Cardiac fibroblast (primary cell): Measurements from ENCODE around the gene ATXN1.

Source experiments
- DNase-seq, 2 donors: peaks; one replicate each; pipeline versions ENCODE4 v3.0.0 to v3.0.0-alpha.2; 2010; ENCODE audit warnings: low read depth in 2 of 2
- H3K4me3 ChIP-seq, 2 donors: replicated peaks in 1 of 2; 1 replicate in 1 of 2; 2 replicates in 1 of 2; pipeline ENCODE4 v1.5.1; 2011; ENCODE audit warnings: low read depth in 2 of 2, low read length in 2 of 2, mild to moderate bottlenecking in 2 of 2, moderate library complexity in 1 of 2
- TF ChIP-seq, protein P1 (sequence below): IDR thresholded peaks from one replicate; pipeline ENCODE4 v1.5.1; 2011; ENCODE audit warnings: low read depth, mild to moderate bottlenecking, low read length, inconsistent platforms

Gene ATXN1

DNA sequence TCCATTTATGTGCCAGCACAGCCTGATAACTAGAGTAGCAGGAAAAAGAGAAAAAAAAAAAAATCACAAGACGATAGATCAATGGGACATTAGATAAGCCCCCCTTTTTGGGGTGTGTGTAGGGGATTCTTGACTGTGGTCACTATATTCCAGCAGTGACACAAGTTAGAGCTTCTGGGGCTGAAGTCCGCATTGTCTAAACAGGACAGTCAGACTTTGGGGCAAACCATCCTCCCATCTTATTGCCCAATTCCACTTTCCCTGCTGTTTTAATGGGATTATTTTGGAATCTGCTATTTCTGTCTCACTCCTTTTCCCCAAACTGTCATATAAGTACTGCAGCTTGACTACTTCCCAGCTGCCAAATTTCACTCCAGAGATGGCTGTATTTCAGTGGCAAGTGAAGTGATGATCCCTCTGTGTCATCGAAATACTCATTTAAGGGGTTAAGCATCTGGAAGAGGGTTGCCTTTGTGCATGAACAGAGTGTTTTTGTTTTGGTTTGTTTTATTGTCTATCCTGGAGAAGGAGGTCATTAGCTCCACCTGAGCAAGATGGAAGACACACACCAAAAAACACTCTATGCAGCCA, 182.5 kb downstream of the ATXN1 start:
- no peak for DNase-seq
- H3K4me3 ChIP-seq: no peak overlapping the region
- TF ChIP-seq, protein P1, sequence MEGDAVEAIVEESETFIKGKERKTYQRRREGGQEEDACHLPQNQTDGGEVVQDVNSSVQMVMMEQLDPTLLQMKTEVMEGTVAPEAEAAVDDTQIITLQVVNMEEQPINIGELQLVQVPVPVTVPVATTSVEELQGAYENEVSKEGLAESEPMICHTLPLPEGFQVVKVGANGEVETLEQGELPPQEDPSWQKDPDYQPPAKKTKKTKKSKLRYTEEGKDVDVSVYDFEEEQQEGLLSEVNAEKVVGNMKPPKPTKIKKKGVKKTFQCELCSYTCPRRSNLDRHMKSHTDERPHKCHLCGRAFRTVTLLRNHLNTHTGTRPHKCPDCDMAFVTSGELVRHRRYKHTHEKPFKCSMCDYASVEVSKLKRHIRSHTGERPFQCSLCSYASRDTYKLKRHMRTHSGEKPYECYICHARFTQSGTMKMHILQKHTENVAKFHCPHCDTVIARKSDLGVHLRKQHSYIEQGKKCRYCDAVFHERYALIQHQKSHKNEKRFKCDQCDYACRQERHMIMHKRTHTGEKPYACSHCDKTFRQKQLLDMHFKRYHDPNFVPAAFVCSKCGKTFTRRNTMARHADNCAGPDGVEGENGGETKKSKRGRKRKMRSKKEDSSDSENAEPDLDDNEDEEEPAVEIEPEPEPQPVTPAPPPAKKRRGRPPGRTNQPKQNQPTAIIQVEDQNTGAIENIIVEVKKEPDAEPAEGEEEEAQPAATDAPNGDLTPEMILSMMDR: no peak

DNA sequence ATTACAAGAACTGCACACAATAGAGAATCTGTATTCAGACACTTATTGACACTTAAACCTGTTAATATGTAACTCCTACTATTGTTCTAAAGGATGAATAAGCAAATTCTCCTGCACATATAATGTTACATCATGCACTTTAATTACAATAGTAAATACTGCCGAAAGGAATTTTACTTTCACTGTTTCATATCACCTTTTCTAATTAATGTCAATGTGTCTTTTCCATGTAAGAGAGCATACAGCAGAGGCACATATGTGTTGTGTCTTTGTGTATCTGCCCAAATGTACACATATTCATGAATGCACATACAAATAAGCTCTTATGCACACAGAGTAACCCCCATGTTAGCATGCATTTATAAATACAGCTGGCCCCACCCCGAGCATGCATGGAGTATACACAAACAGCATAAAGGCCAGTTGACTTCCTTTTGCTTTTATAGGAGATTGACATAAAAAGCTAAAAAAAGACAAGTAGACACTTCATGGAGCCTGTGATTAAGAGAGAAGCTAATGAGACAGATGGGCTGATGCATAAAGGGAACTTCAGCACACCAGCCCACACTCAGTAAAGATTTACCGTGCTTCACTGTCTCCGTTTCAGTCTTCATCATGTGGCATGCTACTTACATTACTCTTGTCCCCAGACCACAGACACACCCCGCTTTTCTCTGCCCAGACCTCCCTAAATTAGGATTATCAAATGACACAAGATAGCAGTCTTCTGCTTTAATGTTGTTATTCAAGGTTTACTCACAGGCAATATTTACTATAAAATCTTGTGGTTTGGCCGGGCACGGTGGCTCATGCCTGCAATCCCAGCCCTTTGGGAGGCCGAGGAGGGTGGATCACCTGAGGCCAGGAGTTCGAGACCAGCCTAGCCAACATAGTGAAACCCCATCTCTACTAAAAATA, 184.6 kb downstream of the ATXN1 start:
- H3K4me3 ChIP-seq: no peak overlapping the region
- DNase-seq: no peak
- TF ChIP-seq, protein P1: no peak

GRCh38 chr6:16575655-16576054, 185.6 kb downstream of the ATXN1 start:
- TF ChIP-seq, protein P1: no peak
- no peak overlapping the region for H3K4me3 ChIP-seq
- DNase-seq: no peak

DNA sequence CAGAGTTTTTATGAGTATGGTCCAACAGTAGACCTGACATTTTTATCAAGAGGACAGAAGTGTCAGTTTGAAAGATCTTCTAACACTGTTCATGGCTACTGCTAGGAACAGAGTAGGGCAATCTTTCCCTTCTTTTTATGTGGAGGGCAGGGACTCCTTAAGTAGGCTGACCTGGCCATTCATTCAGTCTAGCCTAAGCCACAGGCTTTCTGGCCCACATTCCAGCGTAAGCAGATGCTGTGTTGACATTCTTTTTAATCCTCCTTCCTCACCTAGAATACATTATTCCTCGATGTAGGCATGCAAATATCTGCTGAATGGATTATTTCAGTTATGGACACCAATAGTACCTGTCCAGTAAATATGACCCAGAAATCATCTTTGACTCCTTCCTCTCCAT, 188.3 kb downstream of the ATXN1 start:
- DNase-seq: no peak
- TF ChIP-seq, protein P1: no peak
- H3K4me3 ChIP-seq: no peak overlapping the region

GRCh38 chr6:16572317-16572716, 188.9 kb downstream of the ATXN1 start:
- H3K4me3 ChIP-seq: no peak overlapping the region
- DNase-seq: no peak
- TF ChIP-seq, protein P1: no peak

DNA sequence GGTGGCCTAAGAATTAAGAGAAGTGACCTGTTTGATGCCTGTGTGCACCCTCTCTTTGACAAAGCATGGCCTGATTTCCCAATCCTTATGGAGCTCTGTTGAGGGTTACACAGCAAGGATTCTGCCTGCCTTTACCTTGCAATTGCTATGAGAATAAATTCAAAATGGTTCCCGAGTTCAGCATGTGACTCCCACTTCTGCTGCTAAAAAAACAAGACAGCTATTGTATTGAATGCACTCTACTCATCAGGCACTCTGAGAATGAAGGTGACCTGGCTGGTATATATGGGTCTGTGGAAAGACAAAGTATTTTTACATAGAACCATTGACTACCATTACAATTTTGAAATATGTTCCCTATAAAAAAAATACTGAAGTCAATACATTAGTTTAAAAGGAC, 190.3 kb downstream of the ATXN1 start:
- TF ChIP-seq, protein P1: no peak
- no peak for DNase-seq
- H3K4me3 ChIP-seq: no peak overlapping the region
